ENCODE results near the gene PLA2G4B.

DNA sequence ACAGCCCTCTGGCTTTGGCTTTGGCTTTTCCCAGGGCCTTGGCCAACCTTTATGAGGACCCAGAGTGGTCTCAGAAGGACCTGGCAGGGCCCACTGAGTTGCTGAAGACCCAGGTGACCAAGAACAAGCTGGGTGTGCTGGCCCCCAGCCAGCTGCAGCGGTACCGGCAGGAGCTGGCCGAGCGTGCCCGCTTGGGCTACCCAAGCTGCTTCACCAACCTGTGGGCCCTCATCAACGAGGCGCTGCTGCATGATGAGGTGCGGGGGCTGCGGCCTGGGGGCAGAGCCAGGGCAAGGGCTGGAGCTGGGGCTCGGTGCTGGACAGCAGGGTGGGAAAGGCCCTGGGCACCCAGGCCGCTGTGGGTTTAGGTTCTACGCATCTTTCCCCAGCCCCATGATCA lies 6.2 kb downstream of the PLA2G4B start:
- TF ChIP-seq, protein P1, sequence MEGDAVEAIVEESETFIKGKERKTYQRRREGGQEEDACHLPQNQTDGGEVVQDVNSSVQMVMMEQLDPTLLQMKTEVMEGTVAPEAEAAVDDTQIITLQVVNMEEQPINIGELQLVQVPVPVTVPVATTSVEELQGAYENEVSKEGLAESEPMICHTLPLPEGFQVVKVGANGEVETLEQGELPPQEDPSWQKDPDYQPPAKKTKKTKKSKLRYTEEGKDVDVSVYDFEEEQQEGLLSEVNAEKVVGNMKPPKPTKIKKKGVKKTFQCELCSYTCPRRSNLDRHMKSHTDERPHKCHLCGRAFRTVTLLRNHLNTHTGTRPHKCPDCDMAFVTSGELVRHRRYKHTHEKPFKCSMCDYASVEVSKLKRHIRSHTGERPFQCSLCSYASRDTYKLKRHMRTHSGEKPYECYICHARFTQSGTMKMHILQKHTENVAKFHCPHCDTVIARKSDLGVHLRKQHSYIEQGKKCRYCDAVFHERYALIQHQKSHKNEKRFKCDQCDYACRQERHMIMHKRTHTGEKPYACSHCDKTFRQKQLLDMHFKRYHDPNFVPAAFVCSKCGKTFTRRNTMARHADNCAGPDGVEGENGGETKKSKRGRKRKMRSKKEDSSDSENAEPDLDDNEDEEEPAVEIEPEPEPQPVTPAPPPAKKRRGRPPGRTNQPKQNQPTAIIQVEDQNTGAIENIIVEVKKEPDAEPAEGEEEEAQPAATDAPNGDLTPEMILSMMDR (IDR thresholded peaks at IDR 0.05) = no peak
- TF ChIP-seq POLR2A (IDR thresholded peaks at IDR 0.05) = no peak

All from prostate gland (tissue), 2 donors.